NK-92 (cell line): ENCODE results near the gene TPP2.

Experiments used
- DNase-seq: peaks from one replicate; lab custom pipeline; 2025; ENCODE audit not compliant: unreplicated experiment; lab: John Stamatoyannopoulos, UW

The TPP2 gene

GRCh38 chr13:102692491-102692826 is 95.7 kb downstream of the TPP2 start:
- no peak for DNase-seq

- DNase-seq: no peak
Measured at GRCh38 chr13:102693250-102693649, 96.5 kb downstream of the TPP2 start.

- DNase-seq: no peak
Measured at GRCh38 chr13:102693776-102694175, 97.0 kb downstream of the TPP2 start.

- no peak for DNase-seq
Measured at GRCh38 chr13:102694937-102695336, 98.2 kb downstream of the TPP2 start, which contains the start of gene METTL21C. METTL21C (minus strand) TSS chr13:102695044; CDS start chr13:102694498, 546 bp downstream.

- no peak for DNase-seq
Measured at GRCh38 chr13:102696465-102696864, 99.7 kb downstream of the TPP2 start.

- DNase-seq: no peak
Measured at GRCh38 chr13:102697264-102697663, 100.5 kb downstream of the TPP2 start.

- no peak for DNase-seq
Measured at GRCh38 chr13:102697929-102698648, 101.3 kb downstream of the TPP2 start.

- no peak for DNase-seq
Measured at GRCh38 chr13:102698649-102698980, 101.8 kb downstream of the TPP2 start.

- no peak for DNase-seq
Measured at GRCh38 chr13:102699504-102699903, 102.7 kb downstream of the TPP2 start.

GRCh38 chr13:102700088-102701031 is 103.6 kb downstream of the TPP2 start:
- no peak for DNase-seq

- DNase-seq: no peak
Measured at GRCh38 chr13:102701331-102701730, 104.5 kb downstream of the TPP2 start.

- DNase-seq: no peak
Measured at GRCh38 chr13:102702965-102703725, 106.4 kb downstream of the TPP2 start.

GRCh38 chr13:102703726-102704035 is 106.9 kb downstream of the TPP2 start:
- DNase-seq: no peak

GRCh38 chr13:102704238-102705058 is 107.7 kb downstream of the TPP2 start:
- no peak for DNase-seq

- DNase-seq: no peak
Measured at GRCh38 chr13:102707467-102707866, 110.7 kb downstream of the TPP2 start.

GRCh38 chr13:102708211-102708610 is 111.4 kb downstream of the TPP2 start:
- no peak for DNase-seq

GRCh38 chr13:102708991-102709390 is 112.2 kb downstream of the TPP2 start:
- no peak for DNase-seq

GRCh38 chr13:102709536-102709935 is 112.8 kb downstream of the TPP2 start:
- DNase-seq: no peak

GRCh38 chr13:102710261-102710679 is 113.5 kb downstream of the TPP2 start:
- DNase-seq: no peak

GRCh38 chr13:102715447-102715846 is 118.7 kb downstream of the TPP2 start:
- no peak for DNase-seq

GRCh38 chr13:102718746-102719145 is 122.0 kb downstream of the TPP2 start:
- no peak for DNase-seq
